HepG2 (cell line): ENCODE measurements around the gene TTC17. TPM values are rescaled to one million over a fixed set of nuclear protein-coding genes. Genes with fewer than 3 reads are reported as not detected.

Experiments used
- ATAC-seq: fragments of 200-7000 bp; cut with Tn5 transposase; 3 replicates; pipeline ENCODE4 v1.9.1; 2020; ENCODE audit warnings: mild to moderate bottlenecking, moderate library complexity
- BruUV-seq: library from RNA; stranded (reverse); fragments of 400-500 nt; replicated peaks from 2 replicates; lab custom pipeline; 2021; lab: Mats Ljungman, UMichigan
- CTCF ChIA-PET: fragments of 300-600 bp; formaldehyde crosslinking; extraction: SDS; loops from one replicate; lab custom pipeline; 2021; ENCODE audit warnings: low total read pairs, inconsistent platforms, low intra/inter-chr PET ratio; lab: Yijun Ruan, JAX
- POLR2A ChIA-PET: fragments of 350-600 bp; sonication (Branson Sonifier 250); formaldehyde crosslinking; loops from one replicate; lab custom pipeline; 2020; ENCODE audit warnings: antibody characterized with exemption, inconsistent platforms; lab: Yijun Ruan, JAX
- DNase-seq: peaks from one replicate; pipeline ENCODE4 v3.0.0-alpha.2; 2015; ENCODE audit warnings: low spot score
- FAIRE-seq: peaks from 3 replicates; lab custom pipeline; 2011; peaks lifted over from hg19 to GRCh38; lab: Jason Lieb, UNC
- H2AFZ ChIP-seq: one replicate; pipeline ENCODE4 v1.6.1; 2011; ENCODE audit warnings: low read length, inconsistent platforms
- H3K27ac ChIP-seq: fragments of 300-600 bp; 3 replicates; pipeline ENCODE4 v1.8.0; 2011; ENCODE audit warnings: mixed run types, mild to moderate bottlenecking, mixed read lengths, low read length, inconsistent platforms; ENCODE audit not compliant: insufficient read depth; ENCODE audit errors: extremely low read length
- H3K27me3 ChIP-seq, 2 experiments: fragments of 200-600 bp in 1 of 2; 2 replicates in 1 of 2; 3 replicates in 1 of 2; pipeline versions ENCODE4 v1.6.0 to v1.8.0; 2011; ENCODE audit warnings: low read length in 2 of 2, mild to moderate bottlenecking in 2 of 2, moderate library complexity in 2 of 2, inconsistent platforms in 1 of 2; ENCODE audit not compliant: insufficient read depth in 2 of 2, control insufficient read depth in 1 of 2
- H3K36me3 ChIP-seq, 2 experiments: fragments of 200-600 bp in 1 of 2; replicated peaks in 1 of 2; 2 replicates in 1 of 2; 3 replicates in 1 of 2; pipeline versions ENCODE4 v1.5.1 to v1.8.0; 2011; ENCODE audit warnings: low read length in 2 of 2, inconsistent platforms in 1 of 2; ENCODE audit not compliant: insufficient read depth in 2 of 2, control insufficient read depth in 1 of 2
- H3K4me1 ChIP-seq: 2 replicates; pipeline ENCODE4 v1.5.1; 2012; ENCODE audit warnings: low read length, inconsistent platforms; ENCODE audit not compliant: insufficient read depth
- H3K4me2 ChIP-seq: 2 replicates; pipeline ENCODE4 v1.6.0; 2011; ENCODE audit warnings: low read depth, low read length, inconsistent platforms
- H3K4me3 ChIP-seq, 3 experiments: fragments of 200-600 bp in 1 of 3; sonication (generic), shearing (Covaris generic) in 1 of 3; replicated peaks in 1 of 3; 2 replicates each; pipeline ENCODE4 v1.5.1; 2011 to 2016; ENCODE audit warnings: low read length in 3 of 3, inconsistent platforms in 2 of 3, low read depth in 2 of 3, mild to moderate bottlenecking in 2 of 3, control low read depth in 1 of 3, mixed read lengths in 1 of 3; ENCODE audit not compliant: insufficient read depth in 1 of 3
- H3K79me2 ChIP-seq: one replicate; pipeline ENCODE4 v1.6.1; 2011; ENCODE audit warnings: low read length, inconsistent platforms; ENCODE audit not compliant: insufficient read depth
- H3K9ac ChIP-seq: 2 replicates; pipeline ENCODE4 v1.6.0; 2011; ENCODE audit warnings: mild to moderate bottlenecking, low read depth, low read length, inconsistent platforms; ENCODE audit not compliant: insufficient read depth
- H3K9me3 ChIP-seq: 2 replicates; pipeline ENCODE4 v1.5.1; 2012; ENCODE audit warnings: mild to moderate bottlenecking, low read length
- H4K20me1 ChIP-seq: 2 replicates; pipeline ENCODE4 v1.6.0; 2011; ENCODE audit warnings: inconsistent platforms, mild to moderate bottlenecking, low read length, moderate library complexity; ENCODE audit not compliant: insufficient read depth
- CENPX ChIP-seq: sonication (generic); formaldehyde crosslinking; IDR thresholded peaks from 2 replicates; pipeline ENCODE4 v1.9.0; 2021; ENCODE audit warnings: mild to moderate bottlenecking, missing genetic modification reagents, moderate library complexity
- MXD3 ChIP-seq: IDR thresholded peaks from 2 replicates; pipeline ENCODE4 v1.6.1; 2016; ENCODE audit warnings: mild to moderate bottlenecking, missing biosample characterization, missing genetic modification reagents
- SETDB1 ChIP-seq: sonication (generic); formaldehyde crosslinking; IDR thresholded peaks from 2 replicates; pipeline ENCODE4 v1.5.1; 2020; ENCODE audit warnings: missing genetic modification reagents, mild to moderate bottlenecking, borderline replicate concordance
- TCF7L2 ChIP-seq: IDR thresholded peaks from 2 replicates; pipeline ENCODE4 v1.6.1; 2011; ENCODE audit warnings: mild to moderate bottlenecking, low read depth, low read length, moderate library complexity
- TOE1 ChIP-seq: sonication (generic); formaldehyde crosslinking; IDR thresholded peaks from 2 replicates; pipeline ENCODE4 v1.4.0; 2020; ENCODE audit warnings: mild to moderate bottlenecking, missing genetic modification reagents
- ZNF747 ChIP-seq: sonication (generic); formaldehyde crosslinking; IDR thresholded peaks from 2 replicates; pipeline ENCODE4 v1.8.1; 2023; ENCODE audit warnings: missing genetic modification reagents, mild to moderate bottlenecking, borderline replicate concordance
- ZNF766 ChIP-seq: sonication (generic); formaldehyde crosslinking; IDR thresholded peaks from 2 replicates; pipeline ENCODE4 v1.5.0; 2020; ENCODE audit warnings: missing genetic modification reagents, borderline replicate concordance
- WGBS: methylation state at CpG from one replicate; pipeline ENCODE4 v1.1.6; 2017; ENCODE audit warnings: low lambda C conversion rate; 5-methylcytosine and 5-hydroxymethylcytosine counted together
- in situ Hi-C: cut with HindIII; loops from 2 replicates; pipeline ENCODE4 v1.10.0; 2017; ENCODE audit warnings: low pct_unique_long_range_greater_than_20kb; ENCODE audit not compliant: extremely low pct_ligation_motif_present
- intact Hi-C: fragments of 100-400 bp; cut with micrococcal nuclease; formaldehyde crosslinking; loops from one replicate; pipeline ENCODE4 v1.10.0; 2022; ENCODE audit not compliant: unreplicated experiment
- polyA plus RNA-seq, 8 experiments: library from polyadenylated mRNA; depleted of rRNA in 3 of 8; stranded (reverse) in 7 of 8; unstranded in 1 of 8; fragments of >200 nt; fragmentation: Illumina TruSeq in 4 of 8; extraction: Trizol in 4 of 8; gene quantifications; 2 replicates each; pipeline versions ENCODE4 v1.2.1 to v1.2.3, GENCODE V29; 2011 to 2016; ENCODE audit warnings: low read depth in 4 of 8, missing spikeins in 1 of 8, mixed read lengths in 1 of 8; ENCODE audit not compliant: insufficient read depth in 1 of 8
- total RNA-seq, 5 experiments: library from RNA; depleted of rRNA; stranded (reverse); fragments of >200 nt; fragmentation: Illumina TruSeq; extraction: Trizol; gene quantifications; 2 replicates each; pipeline ENCODE4 v1.2.3, GENCODE V29; 2016; ENCODE audit warnings: low read depth in 1 of 5
- TF ChIP-seq, protein P1 (sequence below): sonication (generic); formaldehyde crosslinking; IDR thresholded peaks from 2 replicates; pipeline ENCODE4 v1.4.0; 2020; ENCODE audit warnings: missing genetic modification reagents
- TF ChIP-seq, protein P2 (sequence below): sonication (generic); formaldehyde crosslinking; IDR thresholded peaks from 2 replicates; pipeline ENCODE4 v1.4.0; 2020; ENCODE audit warnings: missing genetic modification reagents
- TF ChIP-seq, protein P3 (sequence below): sonication (generic); formaldehyde crosslinking; IDR thresholded peaks from 2 replicates; pipeline ENCODE4 v1.8.0; 2022; ENCODE audit warnings: mild to moderate bottlenecking, missing genetic modification reagents, moderate library complexity

TTC17 gene
- total and polyA plus RNA-seq, 2 of the 13 experiments (the other 11 are each of a cell fraction or from before 2014, with no cell fraction given), result 55.9 to 99.7 TPM

- Histone ChIP-seq H2AFZ (no peak overlapping the region), H3K4me1 (peaks cover 21% of the 10 kb centered on the region), H3K4me2 (no peak overlapping the region), H3K9me3 (no peaks in the 10 kb centered on the region), H3K36me3 (peaks cover 5 to 31% of the 10 kb centered on the region in 2 experiments), H3K27ac (no peak overlapping the region), H3K4me3 (no peak overlapping the region), H4K20me1 (peaks cover 23% of the 10 kb centered on the region), H3K79me2 (peaks cover 62% of the 10 kb centered on the region), H3K27me3 (no peaks in the 10 kb centered on the region), H3K9ac (no peak overlapping the region)
- DNase-seq, result no peak
- no peak for ATAC-seq
- 93% methylated on average over 6 of the region's 6 CpGs for WGBS
- CTCF ChIA-PET, result no interaction called here
- intact Hi-C loops (no loop called here), in situ Hi-C loops (no loop called here)
- TF ChIP-seq, protein P1, sequence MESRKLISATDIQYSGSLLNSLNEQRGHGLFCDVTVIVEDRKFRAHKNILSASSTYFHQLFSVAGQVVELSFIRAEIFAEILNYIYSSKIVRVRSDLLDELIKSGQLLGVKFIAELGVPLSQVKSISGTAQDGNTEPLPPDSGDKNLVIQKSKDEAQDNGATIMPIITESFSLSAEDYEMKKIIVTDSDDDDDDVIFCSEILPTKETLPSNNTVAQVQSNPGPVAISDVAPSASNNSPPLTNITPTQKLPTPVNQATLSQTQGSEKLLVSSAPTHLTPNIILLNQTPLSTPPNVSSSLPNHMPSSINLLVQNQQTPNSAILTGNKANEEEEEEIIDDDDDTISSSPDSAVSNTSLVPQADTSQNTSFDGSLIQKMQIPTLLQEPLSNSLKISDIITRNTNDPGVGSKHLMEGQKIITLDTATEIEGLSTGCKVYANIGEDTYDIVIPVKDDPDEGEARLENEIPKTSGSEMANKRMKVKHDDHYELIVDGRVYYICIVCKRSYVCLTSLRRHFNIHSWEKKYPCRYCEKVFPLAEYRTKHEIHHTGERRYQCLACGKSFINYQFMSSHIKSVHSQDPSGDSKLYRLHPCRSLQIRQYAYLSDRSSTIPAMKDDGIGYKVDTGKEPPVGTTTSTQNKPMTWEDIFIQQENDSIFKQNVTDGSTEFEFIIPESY, result peak; percentile 88
- TF ChIP-seq, protein P2, sequence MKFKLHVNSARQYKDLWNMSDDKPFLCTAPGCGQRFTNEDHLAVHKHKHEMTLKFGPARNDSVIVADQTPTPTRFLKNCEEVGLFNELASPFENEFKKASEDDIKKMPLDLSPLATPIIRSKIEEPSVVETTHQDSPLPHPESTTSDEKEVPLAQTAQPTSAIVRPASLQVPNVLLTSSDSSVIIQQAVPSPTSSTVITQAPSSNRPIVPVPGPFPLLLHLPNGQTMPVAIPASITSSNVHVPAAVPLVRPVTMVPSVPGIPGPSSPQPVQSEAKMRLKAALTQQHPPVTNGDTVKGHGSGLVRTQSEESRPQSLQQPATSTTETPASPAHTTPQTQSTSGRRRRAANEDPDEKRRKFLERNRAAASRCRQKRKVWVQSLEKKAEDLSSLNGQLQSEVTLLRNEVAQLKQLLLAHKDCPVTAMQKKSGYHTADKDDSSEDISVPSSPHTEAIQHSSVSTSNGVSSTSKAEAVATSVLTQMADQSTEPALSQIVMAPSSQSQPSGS (CRISPR knock-in tag), result no peak
- POLR2A ChIA-PET, result no interaction called here
- BruUV-seq, result no TSS peak
- no peak for FAIRE-seq
These were observed 42.3 kb upstream of the TTC17 start for GRCh38 chr11:43316451-43316850.

GRCh38 chr11:43327987-43328386 is 30.7 kb upstream of the TTC17 start:
- Histone ChIP-seq H3K9ac (no peak overlapping the region), H2AFZ (no peak overlapping the region), H3K36me3 (peaks cover 19 to 74% of the 10 kb centered on the region in 2 experiments), H3K79me2 (no peaks in the 10 kb centered on the region), H3K27ac (no peak overlapping the region), H3K27me3 (no peaks in the 10 kb centered on the region), H3K4me2 (no peak overlapping the region), H4K20me1 (no peaks in the 10 kb centered on the region), H3K4me1 (no peaks in the 10 kb centered on the region), H3K4me3 (no peak overlapping the region), H3K9me3 (no peaks in the 10 kb centered on the region)
- TF ChIP-seq TOE1 (CRISPR knock-in tag) (no peak), TCF7L2 (no peak), SETDB1 (CRISPR knock-in tag) (no peak), CENPX (CRISPR knock-in tag) (no peak), MXD3 (no peak), ZNF766 (CRISPR knock-in tag) (no peak), ZNF747 (CRISPR knock-in tag) (no peak)
- TF ChIP-seq, protein P3, sequence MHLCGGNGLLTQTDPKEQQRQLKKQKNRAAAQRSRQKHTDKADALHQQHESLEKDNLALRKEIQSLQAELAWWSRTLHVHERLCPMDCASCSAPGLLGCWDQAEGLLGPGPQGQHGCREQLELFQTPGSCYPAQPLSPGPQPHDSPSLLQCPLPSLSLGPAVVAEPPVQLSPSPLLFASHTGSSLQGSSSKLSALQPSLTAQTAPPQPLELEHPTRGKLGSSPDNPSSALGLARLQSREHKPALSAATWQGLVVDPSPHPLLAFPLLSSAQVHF, result no peak
- no peak for FAIRE-seq
- no TSS peak for BruUV-seq
- in situ Hi-C loops (loop anchor here (10.0 kb wide), 1 partner anchor 87 kb away; no protein-coding TSS in a partner anchor), intact Hi-C loops (no loop called here)
- CTCF ChIA-PET, result no interaction called here
- ATAC-seq, result no peak
- peak; percentile 27 for DNase-seq
- POLR2A ChIA-PET, result interaction anchor here (1.1 kb wide), 1 partner anchor 30 kb away, joined by 3 read pairs; the partner anchor contains the start of gene TTC17
- 89% methylated on average over 2 of the region's 2 CpGs for WGBS
